SKM-1 (cell line): ENCODE results near the gene ITFG2.

ENCODE experiments used
- DNase-seq: peaks from one replicate; lab custom pipeline; 2025; ENCODE audit not compliant: unreplicated experiment; lab: John Stamatoyannopoulos, UW

Gene ITFG2

GRCh38 chr12:2795291-2796186 lies 16.9 kb upstream of the ITFG2 start:
- no peak for DNase-seq

GRCh38 chr12:2796187-2796666 lies 16.2 kb upstream of the ITFG2 start:
- no peak for DNase-seq

GRCh38 chr12:2797721-2798418 lies 14.6 kb upstream of the ITFG2 start:
- DNase-seq = no peak

- no peak for DNase-seq
Observed at GRCh38 chr12:2800046-2800570, 12.4 kb upstream of the ITFG2 start.

- no peak for DNase-seq
Observed at GRCh38 chr12:2801044-2801783, 11.3 kb upstream of the ITFG2 start.

GRCh38 chr12:2803635-2804392 lies 8.7 kb upstream of the ITFG2 start:
- DNase-seq = no peak

- DNase-seq = no peak
Observed at GRCh38 chr12:2804393-2805142, 7.9 kb upstream of the ITFG2 start.

GRCh38 chr12:2805143-2805520 lies 7.3 kb upstream of the ITFG2 start:
- no peak for DNase-seq

GRCh38 chr12:2806700-2807099 lies 5.8 kb upstream of the ITFG2 start:
- no peak for DNase-seq

- DNase-seq = no peak
Observed at GRCh38 chr12:2811801-2812200, 667 bp upstream of the ITFG2 start.

GRCh38 chr12:2813214-2814185 lies 1.0 kb downstream of the ITFG2 start:
- DNase-seq = no peak

- DNase-seq = no peak
Observed at GRCh38 chr12:2819810-2820209, 7.3 kb downstream of the ITFG2 start.

- no peak for DNase-seq
Observed at GRCh38 chr12:2820432-2820831, 8.0 kb downstream of the ITFG2 start.

GRCh38 chr12:2823483-2823882 lies 11.0 kb downstream of the ITFG2 start:
- DNase-seq = no peak

- DNase-seq = no peak
Observed at GRCh38 chr12:2824541-2824940, 12.1 kb downstream of the ITFG2 start.

GRCh38 chr12:2825132-2825531 lies 12.7 kb downstream of the ITFG2 start:
- DNase-seq = no peak

- no peak for DNase-seq
Observed at GRCh38 chr12:2826036-2826435, 13.6 kb downstream of the ITFG2 start.

GRCh38 chr12:2826721-2827515 lies 14.4 kb downstream of the ITFG2 start:
- DNase-seq = no peak
